A673 (cell line): ENCODE data around the gene PATE3. TPM values are rescaled to one million over a fixed set of nuclear protein-coding genes. Genes with fewer than 3 reads are reported as not detected.

Experiments
- BruUV-seq: library from RNA; stranded (reverse); fragments of 400-500 nt; replicated peaks from 2 replicates; lab custom pipeline; 2021; lab: Mats Ljungman, UMichigan
- CTCF ChIA-PET: fragments of 300-600 bp; sonication (Branson Sonifier 250); formaldehyde crosslinking; loops from one replicate; lab custom pipeline; 2022; ENCODE audit warnings: antibody characterized with exemption; lab: Charles Lee
- POLR2A ChIA-PET: fragments of 300-600 bp; sonication (Branson Sonifier 250); formaldehyde crosslinking; loops from one replicate; lab custom pipeline; 2022; ENCODE audit warnings: antibody characterized with exemption; ENCODE audit not compliant: low non-redundant PET; lab: Charles Lee
- DNase-seq: peaks from one replicate; pipeline ENCODE4 v3.0.0-alpha.2; 2015; ENCODE audit warnings: low spot score
- H3K27ac ChIP-seq: fragments of 200-600 bp; sonication (generic); 2 replicates; pipeline ENCODE4 v1.5.1; 2016; ENCODE audit warnings: mixed run types, low read depth, mild to moderate bottlenecking, mixed read lengths, antibody characterized with exemption, low read length; ENCODE audit not compliant: poor library complexity, severe bottlenecking
- H3K27me3 ChIP-seq: fragments of 200-600 bp; sonication (generic); replicated peaks from 2 replicates; pipeline ENCODE4 v1.6.1; 2017; ENCODE audit warnings: mixed run types, low read depth, mild to moderate bottlenecking, mixed read lengths, antibody characterized with exemption, low read length; ENCODE audit not compliant: insufficient read depth, poor library complexity
- H3K36me3 ChIP-seq: fragments of 200-600 bp; sonication (generic); 2 replicates; pipeline ENCODE4 v1.6.1; 2016; ENCODE audit warnings: mixed run types, mild to moderate bottlenecking, mixed read lengths, antibody characterized with exemption, low read length; ENCODE audit not compliant: insufficient read depth, poor library complexity, severe bottlenecking
- H3K4me1 ChIP-seq: fragments of 200-600 bp; sonication (generic); 2 replicates; pipeline ENCODE4 v1.6.1; 2017; ENCODE audit warnings: mixed run types, mild to moderate bottlenecking, mixed read lengths, antibody characterized with exemption, low read length; ENCODE audit not compliant: insufficient read depth, poor library complexity, severe bottlenecking
- H3K4me3 ChIP-seq: fragments of 200-600 bp; sonication (generic); 2 replicates; pipeline ENCODE4 v1.5.1; 2016; ENCODE audit warnings: low read depth, mixed run types, mild to moderate bottlenecking, mixed read lengths, low read length; ENCODE audit not compliant: poor library complexity, severe bottlenecking
- H3K9me3 ChIP-seq: fragments of 200-600 bp; sonication (generic); 2 replicates; pipeline ENCODE4 v1.6.1; 2016; ENCODE audit warnings: mixed run types, low read depth, mild to moderate bottlenecking, mixed read lengths, antibody characterized with exemption, low read length; ENCODE audit not compliant: poor library complexity, severe bottlenecking
- EZH2 ChIP-seq: fragments of 200-600 bp; sonication (generic); IDR thresholded peaks from 2 replicates; pipeline ENCODE4 v1.6.1; 2017; ENCODE audit warnings: borderline replicate concordance, low read depth, mild to moderate bottlenecking, mixed read lengths, antibody characterized with exemption, low read length; ENCODE audit not compliant: poor library complexity, severe bottlenecking
- intact Hi-C: fragments of 100-400 bp; cut with micrococcal nuclease; formaldehyde crosslinking; loops from one replicate; pipeline ENCODE4 v1.10.0; 2022; ENCODE audit not compliant: unreplicated experiment
- total RNA-seq: library from RNA; stranded (reverse); gene quantifications from 2 replicates; pipeline ENCODE4 v1.2.3, GENCODE V29; 2021
- TF ChIP-seq, protein P1 (sequence below): fragments of 300-800, 200-600 bp; sonication (generic); conservative IDR thresholded peaks from 2 replicates; pipeline ENCODE4 v1.5.1; 2017; ENCODE audit warnings: low read depth, mild to moderate bottlenecking, antibody characterized with exemption, low read length, moderate library complexity, mixed read lengths

The PATE3 gene
- total RNA-seq, 1 experiment from 2014 or later = not detected

DNA sequence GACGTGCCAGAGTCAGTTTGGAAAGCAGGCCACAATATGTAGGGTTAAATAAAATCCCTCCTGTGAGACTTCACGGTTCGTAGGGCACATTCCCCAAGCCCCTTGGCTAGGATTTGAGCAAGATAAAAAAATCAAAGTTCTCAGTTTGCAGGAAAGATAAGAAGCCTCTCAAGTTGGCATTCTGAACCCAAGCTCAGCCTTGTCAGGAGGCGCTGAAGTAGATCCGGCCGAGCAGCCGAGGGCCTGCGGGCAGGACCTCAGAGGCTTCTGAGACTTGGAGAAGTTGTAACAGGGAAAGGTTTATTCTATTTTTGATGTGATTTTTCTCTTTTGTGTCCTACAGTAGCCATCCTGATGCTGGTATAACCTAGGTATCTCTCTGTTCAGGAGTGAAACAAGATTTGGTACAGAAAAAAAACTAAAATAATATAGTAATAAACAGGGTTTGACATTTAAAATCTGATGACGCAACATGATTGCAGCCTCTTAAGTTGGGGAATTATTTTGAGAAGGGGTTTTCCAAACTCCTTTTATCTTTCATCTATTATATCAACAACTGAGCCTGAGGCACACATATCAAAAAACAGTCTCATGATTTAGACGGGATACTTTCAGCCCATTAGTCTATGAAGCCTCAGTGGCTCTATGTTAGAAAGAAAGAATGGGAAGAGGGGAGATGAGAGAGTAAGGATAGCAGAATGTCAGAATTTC lies 19.4 kb upstream of the PATE3 start:
- no peaks in the 10 kb centered on the region for H3K4me1 ChIP-seq
- no peaks in the 10 kb centered on the region for H3K9me3 ChIP-seq
- no peak for TF ChIP-seq EZH2
- TF ChIP-seq, protein P1, sequence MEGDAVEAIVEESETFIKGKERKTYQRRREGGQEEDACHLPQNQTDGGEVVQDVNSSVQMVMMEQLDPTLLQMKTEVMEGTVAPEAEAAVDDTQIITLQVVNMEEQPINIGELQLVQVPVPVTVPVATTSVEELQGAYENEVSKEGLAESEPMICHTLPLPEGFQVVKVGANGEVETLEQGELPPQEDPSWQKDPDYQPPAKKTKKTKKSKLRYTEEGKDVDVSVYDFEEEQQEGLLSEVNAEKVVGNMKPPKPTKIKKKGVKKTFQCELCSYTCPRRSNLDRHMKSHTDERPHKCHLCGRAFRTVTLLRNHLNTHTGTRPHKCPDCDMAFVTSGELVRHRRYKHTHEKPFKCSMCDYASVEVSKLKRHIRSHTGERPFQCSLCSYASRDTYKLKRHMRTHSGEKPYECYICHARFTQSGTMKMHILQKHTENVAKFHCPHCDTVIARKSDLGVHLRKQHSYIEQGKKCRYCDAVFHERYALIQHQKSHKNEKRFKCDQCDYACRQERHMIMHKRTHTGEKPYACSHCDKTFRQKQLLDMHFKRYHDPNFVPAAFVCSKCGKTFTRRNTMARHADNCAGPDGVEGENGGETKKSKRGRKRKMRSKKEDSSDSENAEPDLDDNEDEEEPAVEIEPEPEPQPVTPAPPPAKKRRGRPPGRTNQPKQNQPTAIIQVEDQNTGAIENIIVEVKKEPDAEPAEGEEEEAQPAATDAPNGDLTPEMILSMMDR = no peak
- peaks cover 75% of the 10 kb centered on the region for H3K27me3 ChIP-seq
- CTCF ChIA-PET = no interaction called here
- BruUV-seq = no TSS peak
- intact Hi-C loops = no loop called here
- POLR2A ChIA-PET = no interaction called here
- H3K27ac ChIP-seq = no peak overlapping the region
- H3K36me3 ChIP-seq = no peaks in the 10 kb centered on the region
- DNase-seq = no peak
- H3K4me3 ChIP-seq = no peak overlapping the region

DNA sequence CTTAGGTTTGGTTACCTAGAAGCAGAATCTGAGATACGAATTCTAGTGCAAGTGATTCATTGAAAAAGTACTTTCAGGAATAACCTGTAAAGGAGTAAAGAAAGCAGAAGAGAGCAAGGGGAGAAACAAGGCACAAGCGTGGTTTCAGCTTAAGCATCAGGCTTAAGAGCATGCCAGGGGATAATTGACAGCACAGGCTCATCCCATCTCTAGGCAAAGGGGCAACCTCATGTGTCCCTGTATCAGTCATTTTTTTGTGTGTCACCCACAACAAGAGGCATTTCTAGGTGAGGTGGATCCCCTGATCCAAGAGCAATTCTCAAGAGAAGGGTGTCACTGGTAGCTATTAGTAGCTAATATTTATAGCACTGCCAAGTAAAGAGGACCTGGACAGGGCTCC lies 17.3 kb upstream of the PATE3 start:
- TF ChIP-seq, protein P1 = no peak
- no peak for TF ChIP-seq EZH2
- ChIA-PET POLR2A (no interaction called here), CTCF (no interaction called here)
- Histone ChIP-seq H3K36me3 (no peaks in the 10 kb centered on the region), H3K27ac (no peak overlapping the region), H3K27me3 (peaks cover 60% of the 10 kb centered on the region), H3K9me3 (no peaks in the 10 kb centered on the region), H3K4me3 (no peak overlapping the region), H3K4me1 (no peaks in the 10 kb centered on the region)
- BruUV-seq = no TSS peak
- DNase-seq = no peak
- intact Hi-C loops = no loop called here

DNA sequence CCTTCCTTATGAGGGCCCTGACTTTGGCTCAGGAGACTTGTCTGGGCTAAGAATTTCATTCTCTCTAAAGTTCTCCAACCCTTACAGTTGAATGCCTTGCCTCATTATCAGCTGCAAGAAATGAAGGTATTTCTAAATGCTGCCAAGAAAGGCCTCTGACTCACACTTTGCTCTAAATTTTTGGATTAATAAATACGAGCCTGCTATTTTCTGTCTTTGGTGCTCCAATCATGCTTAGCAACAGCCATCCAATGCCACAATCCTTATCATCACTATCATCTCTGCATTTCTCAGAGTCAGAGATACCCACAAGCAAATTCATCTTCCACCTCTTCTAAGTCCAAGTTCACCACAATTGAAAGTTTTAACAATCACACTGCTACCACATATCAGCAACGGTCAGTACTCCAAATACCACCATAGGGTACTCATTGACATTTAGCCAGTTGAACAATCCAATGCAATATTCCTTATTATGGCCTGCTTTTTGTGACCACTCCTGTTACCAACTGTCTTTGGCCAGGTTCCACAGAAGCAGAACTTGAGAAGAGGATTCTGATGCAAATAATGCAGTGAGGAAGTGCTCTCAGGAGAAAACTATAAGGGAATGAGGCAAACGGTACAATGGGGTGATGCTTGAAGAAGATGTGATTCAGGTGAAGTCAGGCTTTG lies 15.0 kb upstream of the PATE3 start:
- no peaks in the 10 kb centered on the region for H3K36me3 ChIP-seq
- CTCF ChIA-PET = no interaction called here
- H3K27me3 ChIP-seq = peaks cover 37% of the 10 kb centered on the region
- POLR2A ChIA-PET = no interaction called here
- intact Hi-C loops = no loop called here
- H3K4me3 ChIP-seq = no peak overlapping the region
- no peak for DNase-seq
- H3K27ac ChIP-seq = no peak overlapping the region
- TF ChIP-seq, protein P1 = no peak
- no peak for TF ChIP-seq EZH2
- no peaks in the 10 kb centered on the region for H3K4me1 ChIP-seq
- H3K9me3 ChIP-seq = no peaks in the 10 kb centered on the region
- BruUV-seq = no TSS peak
